ENCODE data around the gene IQGAP1.
"Not testable (repeated sequence)": the region's sequence is repeated elsewhere in the genome, so short reads cannot be mapped to it uniquely, and the experiment has no call there.

The IQGAP1 gene

GRCh38 chr15:90410316-90410715 is 22.3 kb downstream of the IQGAP1 start:
- DNase-seq: not testable (repeated sequence)

- no peak for DNase-seq
These were observed 23.1 kb downstream of the IQGAP1 start for GRCh38 chr15:90411176-90411575.

GRCh38 chr15:90412356-90413194 is 24.5 kb downstream of the IQGAP1 start:
- DNase-seq: peak; percentile 57

DNA sequence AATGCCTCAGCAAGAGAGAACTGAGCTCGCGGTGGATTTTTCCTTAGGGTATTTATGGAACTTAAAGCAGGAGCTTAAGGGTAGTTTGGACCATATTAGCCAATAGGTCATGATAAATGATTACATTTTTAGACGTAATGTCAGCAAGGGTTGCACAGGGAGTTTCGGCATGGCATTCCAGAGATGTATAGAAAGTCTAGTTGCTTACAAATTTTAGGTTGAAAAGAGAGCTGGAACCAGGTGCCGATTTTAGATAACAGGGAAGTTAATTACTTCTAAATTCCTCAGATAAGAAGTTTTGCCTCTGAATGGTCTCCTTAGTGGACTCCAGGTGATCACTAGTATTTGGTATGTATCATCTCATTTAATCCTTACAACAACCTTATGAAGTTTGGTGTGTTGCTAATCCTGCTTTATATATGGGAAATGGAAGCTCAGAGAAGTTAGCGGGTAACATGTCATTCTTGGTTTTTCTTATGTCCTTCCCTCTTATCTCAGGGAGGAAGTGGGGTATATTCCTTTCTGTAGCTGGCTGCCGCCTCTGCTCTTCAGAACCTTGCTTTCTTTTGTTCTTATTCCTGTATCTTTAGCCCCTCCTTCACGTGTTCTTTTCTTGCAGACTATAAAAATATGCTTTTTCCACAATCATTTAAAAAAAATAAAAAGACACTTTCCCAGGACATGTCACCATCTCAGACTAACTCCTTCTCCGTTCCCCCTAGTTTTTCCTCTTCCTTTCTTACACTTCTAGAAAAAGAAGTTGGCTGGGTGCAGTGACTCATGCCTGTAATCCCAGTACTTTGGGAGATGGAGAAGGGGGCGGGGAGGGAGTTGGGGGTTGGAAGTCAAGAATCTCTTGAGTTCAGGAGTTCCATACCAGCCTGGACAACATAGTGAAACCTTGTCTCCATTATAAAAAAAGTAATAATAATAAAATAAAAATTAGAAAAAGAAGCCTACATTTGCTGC is 25.7 kb downstream of the IQGAP1 start:
- no peak for DNase-seq

DNA sequence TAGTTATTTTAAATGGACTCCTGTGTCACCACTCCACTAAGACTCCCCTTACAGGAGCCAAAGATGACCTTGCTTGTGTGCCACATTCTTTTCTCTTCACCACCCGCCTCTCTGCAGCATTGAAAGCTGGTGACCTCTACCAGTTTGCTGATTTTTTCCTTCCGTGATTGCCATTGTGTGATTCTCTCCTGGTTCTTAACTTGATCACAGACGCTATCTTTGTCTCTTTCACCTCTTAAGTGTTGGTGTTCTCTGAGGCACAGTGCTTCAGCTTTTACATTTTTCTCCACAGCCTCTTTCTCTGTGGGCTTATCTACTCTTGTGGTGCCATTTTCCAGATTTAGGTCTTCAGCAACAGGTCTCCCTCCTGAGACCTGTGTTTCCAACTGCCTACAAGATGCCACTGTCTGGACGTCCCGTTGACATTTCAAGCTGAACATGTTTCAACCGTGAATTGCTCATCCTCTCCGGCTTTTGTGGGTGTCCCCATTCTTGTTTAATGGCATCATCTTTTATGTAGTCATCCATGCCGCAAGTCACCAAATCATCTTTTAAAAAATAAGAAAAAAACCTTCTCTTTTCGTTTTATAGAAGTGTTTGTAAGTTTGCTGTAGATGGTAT is 26.5 kb downstream of the IQGAP1 start:
- no peak for DNase-seq

- not testable (repeated sequence) for DNase-seq
These were observed 28.0 kb downstream of the IQGAP1 start for GRCh38 chr15:90416052-90416451.

DNA sequence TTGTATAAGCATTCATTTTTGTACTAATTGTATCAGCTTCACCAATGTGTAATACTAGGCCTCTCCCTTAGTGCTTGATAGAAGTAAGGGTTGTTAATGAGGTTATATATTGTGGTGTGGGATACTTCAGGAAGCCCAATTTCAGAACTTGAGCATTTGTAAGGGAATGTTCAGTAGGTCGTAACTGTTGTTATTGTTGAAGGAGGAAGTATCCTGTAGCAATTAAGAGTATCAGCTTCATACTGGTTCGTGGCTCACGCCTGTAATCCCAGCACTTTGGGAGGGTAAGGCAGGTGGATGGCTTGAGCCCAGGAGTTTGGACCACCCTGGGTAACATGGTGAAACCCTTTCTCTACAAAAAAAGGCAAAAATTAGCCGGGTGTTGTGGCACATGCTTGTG is 30.6 kb downstream of the IQGAP1 start:
- DNase-seq: no peak

DNA sequence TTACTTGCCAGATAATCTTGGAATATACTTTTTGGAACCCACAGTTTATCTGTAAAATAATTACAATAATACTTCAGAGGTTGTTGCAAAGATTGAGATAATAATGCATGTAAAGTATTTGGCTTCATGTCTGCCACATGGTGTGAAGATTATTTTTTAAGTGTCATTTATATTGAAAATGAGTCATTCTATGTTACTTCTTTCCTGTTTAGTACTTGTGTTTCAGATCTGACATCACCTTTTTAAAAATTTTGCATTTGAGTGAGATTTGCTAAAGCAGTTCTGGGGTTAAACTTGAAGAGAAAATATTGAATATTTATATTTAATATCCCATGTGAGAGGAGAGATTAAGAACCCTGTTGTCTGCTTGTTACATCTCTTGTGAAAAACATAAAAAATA is 31.2 kb downstream of the IQGAP1 start:
- DNase-seq: no peak

- no peak for DNase-seq
These were observed 31.8 kb downstream of the IQGAP1 start for GRCh38 chr15:90419738-90420406.

DNA sequence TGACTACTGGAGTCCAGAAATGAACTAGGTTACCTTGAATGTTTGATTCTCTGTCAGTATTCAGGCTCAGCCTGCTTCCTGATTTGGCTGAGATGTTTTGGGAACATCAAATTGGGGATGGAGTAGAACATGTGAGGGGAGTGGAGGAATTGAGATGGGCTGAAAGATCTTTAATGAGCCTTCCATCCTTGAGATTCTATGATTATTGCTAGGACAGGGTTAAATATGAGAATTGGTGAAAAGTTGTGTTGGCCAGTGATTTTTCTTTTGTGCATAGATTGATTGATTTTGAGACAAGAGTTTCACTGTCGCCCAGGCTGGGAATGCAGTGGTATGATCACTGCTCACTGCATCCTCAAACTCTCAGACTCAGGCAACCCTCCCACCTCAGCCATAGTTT is 32.4 kb downstream of the IQGAP1 start:
- no peak for DNase-seq

- DNase-seq: no peak
These were observed 33.5 kb downstream of the IQGAP1 start for GRCh38 chr15:90421527-90421926.

- no peak for DNase-seq
These were observed 34.0 kb downstream of the IQGAP1 start for GRCh38 chr15:90422043-90422442.

- no peak for DNase-seq
These were observed 34.9 kb downstream of the IQGAP1 start for GRCh38 chr15:90422936-90423335.

- DNase-seq: no peak
These were observed 35.8 kb downstream of the IQGAP1 start for GRCh38 chr15:90423801-90424319.

DNA sequence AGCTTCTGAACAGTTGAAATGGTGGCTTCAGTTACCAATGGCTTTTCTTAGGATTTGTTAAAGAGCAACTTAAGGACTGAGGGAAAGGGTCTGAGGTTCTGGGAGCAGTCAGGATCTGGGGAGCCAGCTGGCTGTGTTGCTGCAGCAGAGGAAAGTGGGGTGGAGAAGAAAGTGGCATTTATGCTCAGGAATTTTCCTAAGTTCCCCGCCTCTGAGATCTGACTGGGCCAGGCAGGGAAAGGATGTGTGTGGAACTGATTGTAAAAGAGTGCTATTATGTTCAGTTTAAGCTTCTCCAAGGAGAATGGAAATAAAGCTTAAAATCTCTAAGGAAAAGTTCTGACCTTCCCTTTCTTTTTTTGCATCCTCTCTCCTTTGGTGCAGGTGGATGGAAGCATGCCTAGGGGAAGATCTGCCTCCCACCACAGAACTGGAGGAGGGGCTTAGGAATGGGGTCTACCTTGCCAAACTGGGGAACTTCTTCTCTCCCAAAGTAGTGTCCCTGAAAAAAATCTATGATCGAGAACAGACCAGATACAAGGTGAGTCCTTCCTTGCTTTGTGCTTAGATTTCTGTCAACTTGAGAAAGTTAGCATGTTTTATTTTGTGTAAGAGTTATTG is 37.8 kb downstream of the IQGAP1 start:
- DNase-seq: no peak

GRCh38 chr15:90427185-90427584 is 39.1 kb downstream of the IQGAP1 start:
- DNase-seq: no peak

GRCh38 chr15:90432253-90432652 is 44.2 kb downstream of the IQGAP1 start:
- DNase-seq: no peak

DNA sequence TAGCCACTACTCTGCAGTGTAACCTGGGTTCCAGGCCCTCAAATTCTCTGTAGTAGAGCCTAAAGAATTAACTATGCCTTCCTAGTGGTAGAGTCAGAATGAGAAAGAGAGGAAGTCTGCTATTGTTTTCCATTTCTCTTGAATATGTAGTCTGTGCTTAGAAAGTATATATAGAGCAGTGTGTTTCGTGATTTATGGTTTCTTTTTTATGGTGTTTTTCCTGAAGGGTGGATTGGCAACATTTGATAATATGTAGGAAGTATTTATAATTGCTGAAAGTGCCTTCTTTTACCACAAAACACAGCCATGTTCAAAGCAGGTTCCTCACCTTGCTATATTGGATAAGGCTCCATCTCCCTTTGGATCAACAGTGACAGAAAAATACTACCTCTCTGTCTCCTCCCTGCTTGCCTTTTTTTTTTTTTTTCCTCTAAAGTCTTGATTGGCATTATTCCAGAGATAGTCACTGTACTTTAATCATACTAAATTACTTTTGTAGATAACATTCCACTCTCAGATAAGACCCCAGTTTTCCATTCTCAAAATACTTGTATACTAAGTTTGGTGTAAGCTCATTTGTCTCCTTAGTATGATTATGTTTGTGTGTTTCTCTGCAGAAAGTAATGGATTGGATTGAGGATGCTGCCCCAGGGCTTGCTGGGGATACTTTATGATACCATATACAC is 47.8 kb downstream of the IQGAP1 start:
- DNase-seq: no peak

- no peak for DNase-seq
These were observed 48.9 kb downstream of the IQGAP1 start for GRCh38 chr15:90436952-90437351.

DNA sequence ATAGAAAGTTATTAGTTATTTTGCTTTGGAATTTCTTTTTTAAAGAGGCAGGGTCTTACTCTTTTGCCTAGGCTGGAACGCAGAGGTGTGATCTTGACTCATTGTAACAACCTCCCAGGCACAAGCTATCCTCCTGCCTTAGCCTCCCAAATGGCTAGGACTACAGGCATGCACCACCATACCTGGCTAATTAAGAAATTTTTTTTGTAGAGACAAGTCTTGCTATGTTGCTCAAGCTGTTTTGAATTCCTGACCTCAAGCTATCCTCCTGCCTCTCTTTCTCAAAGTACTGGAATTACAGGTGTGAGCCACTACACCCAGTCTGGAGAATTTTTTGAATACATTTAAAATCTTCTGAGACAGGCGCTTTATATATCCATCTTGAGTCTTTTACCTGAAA is 49.5 kb downstream of the IQGAP1 start:
- DNase-seq: no peak

GRCh38 chr15:90439946-90440345 is 51.9 kb downstream of the IQGAP1 start:
- no peak for DNase-seq

All from DMS79 (cell line).